GM12873 (cell line): Measurements from ENCODE around the gene ICAM2.

ENCODE experiments used
- CTCF ChIP-seq: IDR thresholded peaks from 2 replicates; pipeline ENCODE4 v1.5.1; 2012; ENCODE audit warnings: low read depth, mild to moderate bottlenecking, moderate library complexity, low read length, control low read depth; ENCODE audit not compliant: insufficient read depth; ENCODE audit errors: missing control alignments

The ICAM2 gene

GRCh38 chr17:63973247-63973646 is 47.2 kb downstream of the ICAM2 start:
- no peak for TF ChIP-seq CTCF

- TF ChIP-seq CTCF, result no peak
These were observed 47.6 kb downstream of the ICAM2 start, which contains the start of gene SCN4A for GRCh38 chr17:63972796-63973195. Gene SCN4A (minus strand): TSS chr17:63972918. CDS start chr17:63972841, 77 bp downstream.

- TF ChIP-seq CTCF, result no peak
These were observed 51.2 kb downstream of the ICAM2 start for GRCh38 chr17:63969278-63969677.

- no peak for TF ChIP-seq CTCF
These were observed 52.5 kb downstream of the ICAM2 start for GRCh38 chr17:63967953-63968352.

GRCh38 chr17:63966646-63967264 is 53.7 kb downstream of the ICAM2 start:
- TF ChIP-seq CTCF, result no peak

- no peak for TF ChIP-seq CTCF
These were observed 57.3 kb downstream of the ICAM2 start for GRCh38 chr17:63963123-63963522.

- TF ChIP-seq CTCF, result no peak
These were observed 58.1 kb downstream of the ICAM2 start for GRCh38 chr17:63962298-63962744.
